Neuronal stem cell (in vitro differentiated cells): ENCODE measurements around the gene TRPV4.

Experiments
- DNase-seq: peaks from one replicate; pipeline ENCODE4 v3.0.0-alpha.2; 2013; ENCODE audit warnings: low spot score
- H2AFZ ChIP-seq: one replicate; pipeline ENCODE4 v1.6.1; 2013; ENCODE audit warnings: mild to moderate bottlenecking, low read length, inconsistent platforms
- H2AK5ac ChIP-seq: 2 replicates; pipeline ENCODE4 v1.6.1; 2013; ENCODE audit warnings: low read depth, mild to moderate bottlenecking, inconsistent platforms, low read length, moderate library complexity, mixed read lengths
- H2BK120ac ChIP-seq: 2 replicates; pipeline ENCODE4 v1.6.1; 2013; ENCODE audit warnings: low read depth, mild to moderate bottlenecking, inconsistent platforms, low read length, moderate library complexity, mixed read lengths
- H2BK12ac ChIP-seq: one replicate; pipeline ENCODE4 v1.6.1; 2013; ENCODE audit warnings: low read length, inconsistent platforms
- H2BK15ac ChIP-seq: 2 replicates; pipeline ENCODE4 v1.6.1; 2013; ENCODE audit warnings: mild to moderate bottlenecking, low read length, inconsistent platforms, mixed read lengths
- H2BK5ac ChIP-seq: one replicate; pipeline ENCODE4 v1.6.1; 2013; ENCODE audit warnings: inconsistent platforms, mild to moderate bottlenecking, low read length, moderate library complexity
- H3K14ac ChIP-seq: one replicate; pipeline ENCODE4 v1.6.1; 2013; ENCODE audit warnings: low read length, inconsistent platforms
- H3K18ac ChIP-seq: 2 replicates; pipeline ENCODE4 v1.6.1; 2013; ENCODE audit warnings: low read length, inconsistent platforms
- H3K23ac ChIP-seq: 2 replicates; pipeline ENCODE4 v1.6.1; 2013; ENCODE audit warnings: low read depth, mild to moderate bottlenecking, mixed read lengths, low read length, inconsistent platforms; ENCODE audit not compliant: poor library complexity
- H3K27ac ChIP-seq: replicated peaks from 3 replicates; pipeline ENCODE4 v1.5.1; 2013; ENCODE audit warnings: low read length, inconsistent platforms
- H3K27me3 ChIP-seq, 3 experiments: 2 replicates each; pipeline ENCODE4 v1.6.1; 2013; ENCODE audit warnings: low read length in 3 of 3, mild to moderate bottlenecking in 2 of 3, inconsistent platforms in 1 of 3, low read depth in 1 of 3, mixed read lengths in 1 of 3, moderate library complexity in 1 of 3; ENCODE audit not compliant: control insufficient read depth in 3 of 3, insufficient read depth in 3 of 3
- H3K36me3 ChIP-seq, 2 donors: replicated peaks in 1 of 2; 2 replicates each; pipeline ENCODE4 v1.6.1; 2013; ENCODE audit warnings: low read length in 2 of 2; ENCODE audit not compliant: control insufficient read depth in 2 of 2, insufficient read depth in 2 of 2
- H3K4ac ChIP-seq: 2 replicates; pipeline ENCODE4 v1.6.1; 2013; ENCODE audit warnings: inconsistent platforms, mild to moderate bottlenecking, low read length, moderate library complexity
- H3K4me1 ChIP-seq, 2 donors: 1 replicate in 1 of 2; 2 replicates in 1 of 2; pipeline ENCODE4 v1.6.1; 2013; ENCODE audit warnings: low read length in 2 of 2, low read depth in 1 of 2; ENCODE audit not compliant: control insufficient read depth in 2 of 2, insufficient read depth in 1 of 2
- H3K4me2 ChIP-seq: one replicate; pipeline ENCODE4 v1.6.1; 2013; ENCODE audit warnings: mild to moderate bottlenecking, low read length, inconsistent platforms; ENCODE audit not compliant: insufficient read depth, poor library complexity, severe bottlenecking
- H3K4me3 ChIP-seq, 2 donors: 2 replicates each; pipeline ENCODE4 v1.5.1; 2013; ENCODE audit warnings: low read length in 2 of 2, mild to moderate bottlenecking in 2 of 2, inconsistent platforms in 1 of 2, moderate library complexity in 1 of 2
- H3K79me1 ChIP-seq: one replicate; pipeline ENCODE4 v1.6.1; 2013; ENCODE audit warnings: low read depth, mild to moderate bottlenecking, inconsistent platforms, low read length, moderate library complexity
- H3K9ac ChIP-seq: one replicate; pipeline ENCODE4 v1.6.1; 2013; ENCODE audit warnings: mild to moderate bottlenecking, low read depth, low read length, inconsistent platforms; ENCODE audit not compliant: poor library complexity
- H3K9me3 ChIP-seq, 2 donors: replicated peaks in 1 of 2; 2 replicates each; pipeline versions ENCODE3 to v1.6.1; 2013; ENCODE audit warnings: low read length in 2 of 2, mild to moderate bottlenecking in 2 of 2, inconsistent platforms in 1 of 2, low read depth in 1 of 2, mixed read lengths in 1 of 2, moderate library complexity in 1 of 2; ENCODE audit not compliant: control insufficient read depth in 2 of 2, insufficient read depth in 1 of 2
- H4K8ac ChIP-seq: one replicate; pipeline ENCODE4 v1.6.1; 2013; ENCODE audit warnings: low read depth, mild to moderate bottlenecking, inconsistent platforms, low read length, moderate library complexity
- H4K91ac ChIP-seq: one replicate; pipeline ENCODE4 v1.6.1; 2013; ENCODE audit warnings: low read length, low read depth, mild to moderate bottlenecking, inconsistent platforms; ENCODE audit not compliant: poor library complexity
- WGBS, 2 donors: extraction: QIAGEN DNeasy Blood & Tissue Kit; methylation state at CpG; one replicate each; pipeline ENCODE4 v1.1.7; 2013; ENCODE audit warnings: missing lambda C conversion rate in 2 of 2, mixed read lengths in 1 of 2; ENCODE audit not compliant: insufficient read length in 2 of 2, insufficient replicate concordance in 1 of 2; ENCODE audit errors: extremely low coverage in 2 of 2; 5-methylcytosine and 5-hydroxymethylcytosine counted together

Gene TRPV4

DNA sequence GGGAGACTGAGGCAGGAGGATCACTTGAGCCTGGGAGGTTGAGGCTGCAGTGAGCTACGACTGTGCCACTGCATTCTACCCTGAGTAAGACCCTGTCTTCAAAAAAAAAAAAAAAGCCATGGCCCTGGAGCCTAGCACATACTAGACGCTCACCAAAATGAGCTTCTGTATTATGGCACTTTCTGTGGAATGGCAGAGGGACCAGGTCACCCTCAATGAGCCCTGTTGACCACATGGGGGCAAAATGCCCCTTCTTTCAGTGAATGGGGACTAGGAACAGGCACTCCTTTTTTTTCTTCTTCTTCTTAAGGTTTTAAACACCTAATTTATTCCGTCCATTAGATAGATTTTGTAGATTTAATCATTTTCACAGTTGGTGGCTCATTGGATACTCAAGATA is 69.1 kb downstream of the TRPV4 start:
- no peak overlapping the region for H2BK12ac ChIP-seq
- no peak overlapping the region for H2AFZ ChIP-seq
- no peak overlapping the region for H2BK5ac ChIP-seq
- H3K27me3 ChIP-seq = no peaks in the 10 kb centered on the region
- no peak overlapping the region for H2BK120ac ChIP-seq
- no CpG with 5 or more reads among the region's 3 CpGs for WGBS, 2 donors
- no peak overlapping the region for H3K9ac ChIP-seq
- no peak overlapping the region for H4K91ac ChIP-seq
- H3K23ac ChIP-seq = no peak overlapping the region
- H3K4me2 ChIP-seq = no peak overlapping the region
- H3K18ac ChIP-seq = no peak overlapping the region
- no peak overlapping the region for H4K8ac ChIP-seq
- peaks cover 2 to 6% of the 10 kb centered on the region in 2 donors for H3K9me3 ChIP-seq
- H2AK5ac ChIP-seq = no peak overlapping the region
- no peak overlapping the region for H3K27ac ChIP-seq
- DNase-seq = no peak
- no peak overlapping the region for H3K4me3 ChIP-seq
- no peak overlapping the region for H2BK15ac ChIP-seq
- no peak overlapping the region for H3K4ac ChIP-seq
- peaks cover 0 to 1% of the 10 kb centered on the region in 2 donors for H3K36me3 ChIP-seq
- peaks cover 0 to 11% of the 10 kb centered on the region in 2 donors for H3K4me1 ChIP-seq
- H3K14ac ChIP-seq = no peak overlapping the region
- H3K79me1 ChIP-seq = peaks cover 2% of the 10 kb centered on the region

DNA sequence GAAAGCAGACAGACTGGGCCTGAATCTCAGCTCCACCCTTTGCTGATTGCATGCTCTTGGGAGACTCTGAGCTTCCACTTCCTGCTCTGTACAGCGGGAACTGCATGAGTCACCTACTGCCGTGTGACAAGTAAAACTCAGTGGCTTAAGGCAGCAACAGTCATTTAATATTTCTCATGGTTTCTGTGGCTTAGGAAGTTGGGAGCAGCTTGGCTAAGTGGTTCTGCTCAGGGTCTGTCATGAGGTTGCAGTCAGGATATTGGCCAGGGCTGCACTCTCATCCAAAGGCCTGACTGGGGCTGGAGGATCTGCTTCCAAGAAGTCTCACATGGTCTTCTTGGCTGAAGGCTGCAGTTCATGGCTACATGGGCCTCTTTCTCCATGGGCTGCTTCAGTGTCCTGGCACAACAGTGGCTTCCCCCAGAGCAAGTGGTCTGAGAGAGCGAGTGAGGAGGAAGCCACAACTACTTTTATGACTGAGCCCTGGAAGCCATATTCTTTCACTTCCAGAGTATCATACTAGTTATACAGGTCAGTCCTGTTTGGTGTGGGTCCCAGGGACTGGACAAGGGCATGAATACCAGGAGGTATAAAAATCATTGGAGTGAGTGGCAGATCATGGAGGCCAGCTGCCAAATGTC is 69.9 kb downstream of the TRPV4 start:
- Histone ChIP-seq H2BK12ac (no peak overlapping the region), H4K8ac (no peak overlapping the region), H4K91ac (no peak overlapping the region), H3K23ac (no peak overlapping the region), H3K4me3 (no peak overlapping the region), H3K36me3 (no peaks in the 10 kb centered on the region), H3K27ac (no peak overlapping the region), H3K18ac (no peak overlapping the region), H3K9ac (no peak overlapping the region), H3K4me1 (peaks cover 0 to 18% of the 10 kb centered on the region in 2 donors), H3K4me2 (no peak overlapping the region), H3K14ac (no peak overlapping the region), H3K9me3 (peaks cover 2 to 6% of the 10 kb centered on the region in 2 donors), H2AK5ac (no peak overlapping the region), H2BK15ac (no peak overlapping the region), H2AFZ (no peak overlapping the region), H3K27me3 (no peaks in the 10 kb centered on the region), H2BK120ac (no peak overlapping the region), H2BK5ac (no peak overlapping the region), H3K4ac (no peak overlapping the region), H3K79me1 (peaks cover 4% of the 10 kb centered on the region)
- no peak for DNase-seq
- no CpG with 5 or more reads among the region's 3 CpGs for WGBS, 2 donors

DNA sequence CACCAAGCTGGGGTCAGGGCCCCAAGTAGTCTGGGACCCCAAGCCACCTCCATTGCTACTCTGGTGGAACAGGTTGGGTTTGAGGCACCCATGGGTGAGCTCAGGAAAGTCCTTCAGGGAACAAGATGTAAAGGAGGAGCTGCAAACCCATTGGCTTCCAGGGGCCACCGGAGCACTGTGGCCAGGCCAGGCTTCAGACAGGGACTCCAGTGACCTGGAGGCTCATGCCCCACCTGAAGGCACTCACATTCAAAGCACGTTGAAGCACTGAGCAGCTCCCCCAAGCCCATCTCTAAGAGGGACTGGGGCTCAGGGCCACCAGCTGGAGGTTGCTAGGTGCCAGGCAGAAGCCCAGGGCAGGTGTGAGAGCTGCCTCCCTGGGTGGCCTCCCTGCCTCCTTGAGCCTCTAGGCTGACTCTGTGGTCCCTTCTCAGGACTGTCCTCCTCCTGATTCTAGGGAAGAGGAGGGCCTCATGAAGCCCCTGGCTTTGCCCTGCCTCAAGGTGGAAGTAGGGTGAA is 70.5 kb downstream of the TRPV4 start:
- H2AFZ ChIP-seq = no peak overlapping the region
- no peak overlapping the region for H2BK12ac ChIP-seq
- H3K27ac ChIP-seq = no peak overlapping the region
- no peak overlapping the region for H4K8ac ChIP-seq
- no peak overlapping the region for H3K23ac ChIP-seq
- peaks cover 2 to 6% of the 10 kb centered on the region in 2 donors for H3K9me3 ChIP-seq
- no peak overlapping the region for H2AK5ac ChIP-seq
- H3K4ac ChIP-seq = no peak overlapping the region
- peaks cover 4% of the 10 kb centered on the region for H3K79me1 ChIP-seq
- H3K27me3 ChIP-seq = no peaks in the 10 kb centered on the region
- H2BK15ac ChIP-seq = no peak overlapping the region
- H3K14ac ChIP-seq = no peak overlapping the region
- H3K18ac ChIP-seq = no peak overlapping the region
- no peaks in the 10 kb centered on the region for H3K36me3 ChIP-seq
- no peak overlapping the region for H4K91ac ChIP-seq
- WGBS, 2 donors = no CpG with 5 or more reads among the region's 2 CpGs
- no peak overlapping the region for H2BK5ac ChIP-seq
- no peak overlapping the region for H3K9ac ChIP-seq
- peaks cover 0 to 24% of the 10 kb centered on the region in 2 donors for H3K4me1 ChIP-seq
- no peak overlapping the region for H2BK120ac ChIP-seq
- DNase-seq = no peak
- no peak overlapping the region for H3K4me2 ChIP-seq
- H3K4me3 ChIP-seq = no peak overlapping the region

DNA sequence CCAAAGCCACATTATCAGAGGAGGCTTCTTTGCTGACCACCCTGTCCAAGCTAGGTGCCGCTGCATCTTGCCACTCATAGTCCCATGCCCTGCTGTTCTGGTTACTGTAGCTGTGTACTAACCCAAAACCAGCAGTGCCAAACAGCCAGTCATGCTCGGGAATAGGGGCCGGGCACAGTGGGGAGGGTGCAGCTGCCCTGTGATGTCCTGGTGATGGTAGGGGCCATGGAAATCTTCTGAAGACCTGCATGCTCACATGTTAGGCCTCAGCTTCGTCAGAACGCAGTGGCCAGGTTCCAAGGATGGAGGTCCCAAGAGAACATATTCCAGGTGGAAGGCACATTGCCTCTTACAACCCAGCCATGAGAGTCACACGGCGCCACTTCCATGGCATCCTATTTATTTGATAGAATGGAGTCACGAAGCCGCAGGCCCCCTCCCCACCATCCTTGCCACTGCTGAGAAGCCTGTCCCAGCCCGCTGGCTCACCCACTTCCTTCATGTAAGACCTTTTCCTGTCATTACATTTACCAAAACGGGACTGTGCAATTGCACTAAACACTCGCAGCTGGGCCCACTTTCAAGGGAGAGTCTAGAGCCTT is 71.0 kb downstream of the TRPV4 start:
- Histone ChIP-seq H3K4me3 (no peak overlapping the region), H3K27ac (no peak overlapping the region), H3K27me3 (no peaks in the 10 kb centered on the region), H2BK5ac (no peak overlapping the region), H3K9me3 (peaks cover 2 to 6% of the 10 kb centered on the region in 2 donors), H4K8ac (no peak overlapping the region), H3K23ac (no peak overlapping the region), H3K36me3 (no peaks in the 10 kb centered on the region), H4K91ac (no peak overlapping the region), H2AFZ (no peak overlapping the region), H3K4ac (no peak overlapping the region), H3K79me1 (peaks cover 4% of the 10 kb centered on the region), H3K4me1 (peaks cover 0 to 26% of the 10 kb centered on the region in 2 donors), H2BK15ac (peak overlapping the region; percentile 34), H2BK120ac (no peak overlapping the region), H2AK5ac (no peak overlapping the region), H3K18ac (no peak overlapping the region), H3K4me2 (no peak overlapping the region), H2BK12ac (no peak overlapping the region), H3K14ac (no peak overlapping the region), H3K9ac (no peak overlapping the region)
- DNase-seq = no peak
- WGBS, 2 donors = no CpG with 5 or more reads among the region's 12 CpGs
